Tibial artery (tissue), 4 donors: Measurements from ENCODE around the gene TGM3.
A peak's percentile ranks its signal among the peaks of the same experiment; 100 is the strongest.

Experiments
- DNase-seq, 2 donors: peaks; one replicate each; pipeline ENCODE4 v3.0.0-alpha.2; 2019
- H3K27ac ChIP-seq, 2 donors: fragments of 200-600 bp; sonication (generic) in 1 of 2; 1 replicate in 1 of 2; 2 replicates in 1 of 2; pipeline ENCODE4 v1.5.1; 2018 to 2019; ENCODE audit warnings: mild to moderate bottlenecking in 1 of 2
- H3K27me3 ChIP-seq, 2 donors: fragments of 200-600 bp; sonication (generic) in 1 of 2; one replicate each; pipeline versions ENCODE4 v1.5.1 to v1.6.0; 2016 to 2019
- H3K36me3 ChIP-seq, 3 donors: fragments of 200-600 bp; sonication (generic) in 2 of 3; one replicate each; pipeline ENCODE4 v1.5.1; 2016 to 2019; ENCODE audit warnings: mild to moderate bottlenecking in 2 of 3
- H3K4me1 ChIP-seq, 4 donors: fragments of 200-600 bp; sonication (generic) in 2 of 4; 1 replicate in 3 of 4; 2 replicates in 1 of 4; pipeline ENCODE4 v1.5.1; 2016 to 2019
- H3K4me3 ChIP-seq, 2 donors: fragments of 200-600 bp; sonication (generic) in 1 of 2; 1 replicate in 1 of 2; 2 replicates in 1 of 2; pipeline ENCODE4 v1.5.1; 2018 to 2019; ENCODE audit warnings: mild to moderate bottlenecking in 2 of 2
- H3K9me3 ChIP-seq, 3 donors: fragments of 200-600 bp; sonication (generic) in 1 of 3; one replicate each; pipeline ENCODE4 v1.5.1; 2016 to 2019
- CTCF ChIP-seq, 2 experiments: fragments of 200-600 bp in 1 of 2; fragments of 450-650 bp in 1 of 2; IDR thresholded peaks; one replicate each; pipeline ENCODE4 v1.5.1; 2017 to 2019; ENCODE audit warnings: antibody characterized with exemption in 2 of 2, mild to moderate bottlenecking in 1 of 2, moderate library complexity in 1 of 2
- intact Hi-C: fragments of 100-400 bp; cut with DNase I; formaldehyde crosslinking; loops from one replicate; pipeline ENCODE4 v1.15.0; 2023; ENCODE audit warnings: low total_unique reads

The TGM3 gene

GRCh38 chr20:2295886-2296515, at the start of gene TGM3:
Gene TGM3 (plus strand): TSS chr20:2296001. CDS start chr20:2296064, 63 bp downstream.
- no peaks in the 10 kb centered on the region for H3K4me1 ChIP-seq
- H3K27me3 ChIP-seq = peaks cover 0 to 10% of the 10 kb centered on the region in 2 donors
- no peaks in the 10 kb centered on the region for H3K9me3 ChIP-seq
- intact Hi-C loops = no loop called here
- H3K4me3 ChIP-seq = no peak within 1 kb of the TSS
- no peak for TF ChIP-seq CTCF (IDR thresholded peaks at IDR 0.05)
- no peak within 1 kb of the TSS for H3K27ac ChIP-seq
- H3K36me3 ChIP-seq = no peaks in the 10 kb centered on the region
- peak in 1 of 2 donors; percentile 39 for DNase-seq

- intact Hi-C loops = no loop called here
- no peaks in the 10 kb centered on the region for H3K36me3 ChIP-seq
- H3K4me3 ChIP-seq = no peak overlapping the region
- no peak for TF ChIP-seq CTCF (IDR thresholded peaks at IDR 0.05)
- no peak for DNase-seq
- peaks cover 0 to 12% of the 10 kb centered on the region in 2 donors for H3K27me3 ChIP-seq
- no peaks in the 10 kb centered on the region for H3K4me1 ChIP-seq
- no peaks in the 10 kb centered on the region for H3K9me3 ChIP-seq
- H3K27ac ChIP-seq = no peak overlapping the region
These were observed 49.7 kb upstream of the TGM3 start for GRCh38 chr20:2246069-2246491.

- Histone ChIP-seq H3K9me3 (no peaks in the 10 kb centered on the region), H3K27ac (no peak overlapping the region), H3K27me3 (peaks cover 0 to 12% of the 10 kb centered on the region in 2 donors), H3K4me3 (no peak overlapping the region), H3K4me1 (no peaks in the 10 kb centered on the region), H3K36me3 (no peaks in the 10 kb centered on the region)
- DNase-seq = no peak
- TF ChIP-seq CTCF (IDR thresholded peaks at IDR 0.05) = no peak
- intact Hi-C loops = no loop called here
These were observed 47.0 kb upstream of the TGM3 start for GRCh38 chr20:2248837-2249236.

GRCh38 chr20:2249935-2250334, 45.9 kb upstream of the TGM3 start:
- Histone ChIP-seq H3K36me3 (no peaks in the 10 kb centered on the region), H3K4me1 (no peaks in the 10 kb centered on the region), H3K9me3 (no peaks in the 10 kb centered on the region), H3K27ac (no peak overlapping the region), H3K27me3 (peaks cover 0 to 8% of the 10 kb centered on the region in 2 donors), H3K4me3 (no peak overlapping the region)
- no peak for TF ChIP-seq CTCF (IDR thresholded peaks at IDR 0.05)
- intact Hi-C loops = no loop called here
- DNase-seq = no peak

- no peak overlapping the region for H3K4me3 ChIP-seq
- TF ChIP-seq CTCF (IDR thresholded peaks at IDR 0.05) = no peak
- no peak for DNase-seq
These were observed 43.3 kb upstream of the TGM3 start for GRCh38 chr20:2252419-2252997.

More at GRCh38 chr20:2252419-2252997, 43.3 kb upstream of the TGM3 start:
- Histone ChIP-seq H3K27me3 (no peaks in the 10 kb centered on the region), H3K36me3 (no peaks in the 10 kb centered on the region), H3K9me3 (no peaks in the 10 kb centered on the region), H3K4me1 (no peaks in the 10 kb centered on the region), H3K27ac (no peak overlapping the region)
- intact Hi-C loops = no loop called here
